ENCODE data around the gene GLG1.

The GLG1 gene

DNA sequence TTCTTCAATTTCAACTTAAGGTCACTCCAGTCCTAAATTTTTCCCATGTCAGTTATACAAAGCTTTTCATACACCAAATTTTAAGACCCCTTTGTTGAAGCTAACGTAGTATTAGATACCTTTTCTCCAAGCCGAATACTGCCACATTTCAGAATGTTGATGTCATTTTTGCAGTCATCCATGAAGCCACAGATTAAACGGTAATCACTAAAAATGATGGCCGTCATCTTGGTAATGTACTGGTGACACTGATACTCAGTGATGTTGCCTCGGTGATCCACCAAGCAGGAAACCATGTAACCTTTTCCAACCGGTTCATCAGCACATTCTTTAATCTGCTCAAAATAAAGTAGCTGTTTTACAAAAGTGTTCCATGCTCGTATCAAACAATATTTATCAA lies 103.5 kb downstream of the GLG1 start:
- H3K4me3 ChIP-seq (ENCODE audit: low read depth, low read length) = no peak overlapping the region
- TF ChIP-seq, protein P1, sequence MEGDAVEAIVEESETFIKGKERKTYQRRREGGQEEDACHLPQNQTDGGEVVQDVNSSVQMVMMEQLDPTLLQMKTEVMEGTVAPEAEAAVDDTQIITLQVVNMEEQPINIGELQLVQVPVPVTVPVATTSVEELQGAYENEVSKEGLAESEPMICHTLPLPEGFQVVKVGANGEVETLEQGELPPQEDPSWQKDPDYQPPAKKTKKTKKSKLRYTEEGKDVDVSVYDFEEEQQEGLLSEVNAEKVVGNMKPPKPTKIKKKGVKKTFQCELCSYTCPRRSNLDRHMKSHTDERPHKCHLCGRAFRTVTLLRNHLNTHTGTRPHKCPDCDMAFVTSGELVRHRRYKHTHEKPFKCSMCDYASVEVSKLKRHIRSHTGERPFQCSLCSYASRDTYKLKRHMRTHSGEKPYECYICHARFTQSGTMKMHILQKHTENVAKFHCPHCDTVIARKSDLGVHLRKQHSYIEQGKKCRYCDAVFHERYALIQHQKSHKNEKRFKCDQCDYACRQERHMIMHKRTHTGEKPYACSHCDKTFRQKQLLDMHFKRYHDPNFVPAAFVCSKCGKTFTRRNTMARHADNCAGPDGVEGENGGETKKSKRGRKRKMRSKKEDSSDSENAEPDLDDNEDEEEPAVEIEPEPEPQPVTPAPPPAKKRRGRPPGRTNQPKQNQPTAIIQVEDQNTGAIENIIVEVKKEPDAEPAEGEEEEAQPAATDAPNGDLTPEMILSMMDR (IDR thresholded peaks at IDR 0.05; ENCODE audit: low read depth, low read length, missing control alignments) = no peak
- no peak for DNase-seq (ENCODE audit: low read depth)

DNA sequence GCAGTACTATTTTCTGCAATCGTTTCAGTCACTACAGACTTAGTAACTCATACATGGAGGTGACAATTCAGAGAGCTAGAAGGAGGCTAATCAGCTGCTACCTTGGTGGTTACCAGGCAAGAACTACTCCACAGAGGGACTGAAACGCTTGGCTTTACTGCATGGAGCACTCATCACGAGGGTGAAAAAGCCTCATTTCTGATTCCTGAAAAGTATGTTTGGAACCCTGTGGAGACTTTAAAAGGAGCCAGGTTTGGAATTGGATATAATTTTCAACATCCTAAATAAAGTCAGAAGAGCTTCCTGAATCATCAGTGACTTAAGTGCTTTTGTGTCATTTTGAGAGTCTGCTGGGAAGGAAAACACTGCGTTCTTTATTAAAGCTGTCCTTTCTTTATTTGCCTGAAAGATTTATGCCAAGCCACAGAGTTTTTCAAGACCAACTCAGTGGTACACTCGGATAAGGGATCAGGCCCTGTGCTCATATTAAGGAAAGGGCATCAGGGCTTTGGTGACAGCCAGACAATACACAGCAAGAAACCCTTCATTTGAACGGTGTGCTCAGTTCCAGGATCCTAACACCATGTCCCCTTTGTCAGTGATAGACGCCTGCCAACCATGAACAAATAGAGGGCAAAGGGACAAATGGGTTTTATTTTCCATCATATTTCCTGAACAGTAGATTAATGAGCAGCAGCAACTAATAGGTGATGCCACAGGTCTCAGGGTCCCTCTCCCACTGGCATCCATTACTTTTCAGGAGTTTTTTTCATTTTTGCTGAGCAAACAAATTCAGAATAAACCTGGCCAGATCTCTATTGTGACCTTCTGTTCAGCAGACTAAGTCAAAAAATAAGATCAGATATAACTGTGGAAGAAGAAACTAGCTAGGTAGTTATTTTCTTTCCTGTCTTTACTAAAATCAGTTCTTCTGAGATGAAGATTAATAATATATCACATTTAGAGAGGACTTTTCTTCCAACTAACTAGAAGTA lies 105.1 kb downstream of the GLG1 start:
- DNase-seq (ENCODE audit: low read depth) = no peak
- H3K4me3 ChIP-seq (ENCODE audit: low read depth, low read length) = no peak overlapping the region
- TF ChIP-seq, protein P1 (IDR thresholded peaks at IDR 0.05; ENCODE audit: low read depth, low read length, missing control alignments) = no peak

DNA sequence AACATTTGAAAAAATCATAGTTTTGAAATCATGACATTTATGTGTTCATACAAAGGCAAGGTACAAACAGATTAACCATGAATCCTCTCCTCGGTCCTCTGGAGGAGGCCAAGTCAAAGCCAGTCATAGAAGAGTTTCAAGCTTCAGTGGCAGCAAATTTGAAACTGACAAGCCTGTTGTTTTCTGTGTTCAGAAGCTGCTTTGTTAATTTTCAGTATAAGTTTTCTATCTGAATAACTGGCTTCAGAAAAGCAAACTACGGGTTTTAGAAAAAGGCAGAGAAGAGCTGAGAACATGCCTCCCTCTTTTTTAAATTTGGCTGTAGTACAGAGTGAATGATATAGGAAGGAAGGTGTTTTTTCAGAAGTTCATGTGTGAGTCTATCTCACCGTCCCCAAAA lies 106.0 kb downstream of the GLG1 start:
- H3K4me3 ChIP-seq (ENCODE audit: low read depth, low read length) = no peak overlapping the region
- DNase-seq (ENCODE audit: low read depth) = no peak
- TF ChIP-seq, protein P1 (IDR thresholded peaks at IDR 0.05; ENCODE audit: low read depth, low read length, missing control alignments) = no peak

DNA sequence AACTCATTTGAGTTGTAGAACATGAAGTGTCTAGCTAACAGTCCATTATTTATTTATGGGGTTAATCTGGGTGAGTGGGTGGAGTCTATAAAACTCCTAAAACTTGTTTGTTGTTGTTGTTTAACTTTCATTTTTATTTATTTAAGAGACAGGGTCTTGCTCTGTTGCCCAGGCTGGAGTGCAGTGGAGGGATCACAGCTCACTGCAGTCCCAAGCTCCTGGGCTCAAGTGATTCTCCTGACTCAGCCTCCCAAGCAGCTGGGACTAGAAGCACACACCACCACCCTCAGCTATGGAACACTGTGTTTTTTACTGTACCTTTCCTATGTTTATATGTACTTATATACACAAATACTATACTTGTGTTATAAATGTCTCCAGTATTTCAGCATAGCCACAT lies 107.8 kb downstream of the GLG1 start:
- H3K4me3 ChIP-seq (ENCODE audit: low read depth, low read length) = no peak overlapping the region
- TF ChIP-seq, protein P1 (IDR thresholded peaks at IDR 0.05; ENCODE audit: low read depth, low read length, missing control alignments) = no peak
- no peak for DNase-seq (ENCODE audit: low read depth)

DNA sequence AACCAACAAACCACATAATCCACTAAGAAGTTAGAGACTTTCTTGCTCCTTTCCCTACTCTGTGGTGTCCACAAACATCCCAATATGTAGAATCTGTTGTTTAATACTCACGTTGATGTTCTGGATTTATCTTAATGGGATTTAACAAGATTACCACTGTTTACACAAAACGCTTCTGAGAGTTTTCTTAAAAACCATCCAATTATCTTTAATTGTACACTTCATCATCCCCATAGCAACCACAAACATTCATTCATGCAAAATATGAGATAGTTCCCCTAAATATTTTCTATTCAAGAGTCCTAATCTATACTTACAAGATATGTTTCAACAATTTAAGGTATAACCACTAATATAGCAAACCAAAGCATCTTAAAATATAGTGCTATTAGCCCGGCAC lies 109.2 kb downstream of the GLG1 start:
- no peak overlapping the region for H3K4me3 ChIP-seq (ENCODE audit: low read depth, low read length)
- TF ChIP-seq, protein P1 (IDR thresholded peaks at IDR 0.05; ENCODE audit: low read depth, low read length, missing control alignments) = no peak
- no peak for DNase-seq (ENCODE audit: low read depth)

DNA sequence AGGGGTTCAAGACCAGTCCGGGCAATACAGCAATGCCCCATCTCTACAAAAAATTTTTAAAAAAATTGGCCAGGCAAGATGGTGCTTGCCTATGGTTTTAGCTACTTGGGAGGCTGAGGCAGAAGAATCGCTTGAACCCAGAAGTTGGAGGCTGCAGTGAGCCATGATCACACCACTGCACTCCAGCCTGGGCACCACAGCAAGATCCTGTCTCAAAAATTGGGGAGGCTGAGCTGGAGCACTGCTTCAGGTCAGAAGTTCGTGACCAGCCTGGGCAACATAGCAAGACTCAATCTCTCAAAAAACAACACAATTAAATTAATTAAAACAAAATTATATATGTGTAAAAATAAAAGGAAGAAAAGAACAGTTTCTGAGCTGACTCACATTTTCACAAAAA lies 110.9 kb downstream of the GLG1 start:
- H3K4me3 ChIP-seq (ENCODE audit: low read depth, low read length) = no peak overlapping the region
- TF ChIP-seq, protein P1 (IDR thresholded peaks at IDR 0.05; ENCODE audit: low read depth, low read length, missing control alignments) = no peak
- no peak for DNase-seq (ENCODE audit: low read depth)

DNA sequence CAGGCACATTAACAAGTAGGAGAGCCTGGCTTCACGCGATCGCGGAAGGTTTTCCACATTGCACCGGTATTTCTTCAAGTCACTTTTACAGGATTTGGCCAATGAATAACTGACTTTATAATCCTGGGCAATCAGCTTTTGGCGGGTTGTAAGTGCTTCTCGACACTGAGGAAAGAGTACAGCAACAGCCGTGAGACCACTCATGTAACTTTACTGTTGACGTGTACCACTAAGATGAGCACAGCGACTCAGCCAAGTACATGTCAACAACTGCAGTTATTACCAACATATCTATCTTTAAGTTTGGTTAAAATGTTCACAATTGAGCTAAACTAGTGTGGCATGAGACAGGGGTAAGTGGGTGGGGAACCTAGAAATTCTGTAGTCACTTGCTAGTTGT lies 113.9 kb downstream of the GLG1 start:
- no peak overlapping the region for H3K4me3 ChIP-seq (ENCODE audit: low read depth, low read length)
- TF ChIP-seq, protein P1 (IDR thresholded peaks at IDR 0.05; ENCODE audit: low read depth, low read length, missing control alignments) = no peak

More for the DNA sequence above, 113.9 kb downstream of the GLG1 start:
- DNase-seq (ENCODE audit: low read depth) = no peak

Measured in GM12864 (cell line).